SHP77 treated with DMSO at 0.1 percent for 48 hours (cell line): ENCODE measurements around the gene NLGN4X.

Source experiments
- DNase-seq: peaks from one replicate; lab custom pipeline; 2025; lab: John Stamatoyannopoulos, UW

NLGN4X gene

DNA sequence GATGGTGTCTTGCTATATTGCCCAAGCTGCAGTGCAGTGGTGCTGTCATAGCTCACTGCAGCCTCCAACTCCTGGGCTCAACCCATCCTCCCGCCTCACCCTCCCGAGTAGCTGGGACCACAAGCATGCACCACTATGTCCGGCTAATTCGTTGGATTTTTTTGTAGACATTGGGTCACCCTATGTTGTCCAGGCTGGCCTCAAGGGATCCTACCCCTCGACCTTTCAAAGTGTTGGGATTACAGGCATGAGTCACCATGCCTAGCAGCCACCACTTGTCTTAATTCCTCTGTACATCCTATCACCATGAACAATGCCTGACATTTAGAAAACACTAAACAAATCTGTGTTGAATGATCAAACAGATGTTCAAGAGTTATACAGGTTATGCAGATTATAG is 76.7 kb downstream of the NLGN4X start:
- no peak for DNase-seq

DNA sequence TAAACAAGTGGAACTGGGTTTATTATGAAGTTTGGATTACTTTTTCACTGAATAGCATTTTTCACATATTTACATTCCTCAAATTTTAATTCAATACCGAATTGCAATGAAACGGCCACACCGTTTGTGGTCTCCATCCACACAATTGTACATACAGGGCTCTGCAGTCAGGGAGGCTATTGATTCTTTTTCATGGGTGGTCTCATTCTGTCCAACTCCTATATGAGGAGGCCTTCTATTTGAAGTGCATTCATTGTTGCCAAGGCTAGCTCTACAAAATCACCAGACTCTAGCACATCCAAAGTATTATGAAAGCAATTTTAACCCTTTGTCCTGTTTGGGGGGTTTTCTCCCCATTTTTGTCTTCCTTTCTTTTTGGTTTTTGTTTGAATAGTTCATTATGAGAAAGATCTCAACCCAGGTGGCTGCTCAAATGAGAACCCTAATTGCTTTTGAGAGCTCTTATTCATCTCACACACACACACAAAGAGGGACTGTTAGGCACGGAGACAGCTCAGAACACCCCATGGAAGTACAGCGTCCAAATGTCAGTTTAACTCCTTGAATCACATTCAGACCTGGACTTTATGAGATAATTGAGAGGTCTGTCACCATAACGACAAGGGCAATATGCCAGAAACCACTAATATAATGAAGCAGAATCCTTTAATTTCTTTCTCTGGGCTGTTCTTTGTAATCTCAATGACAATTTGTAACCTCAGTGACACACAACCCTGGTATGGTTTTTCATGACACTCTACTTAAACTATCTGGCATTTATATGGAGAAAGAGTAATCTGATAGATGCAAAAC is 79.4 kb downstream of the NLGN4X start:
- DNase-seq = no peak

GRCh38 chrX:6134255-6134654 is 94.4 kb downstream of the NLGN4X start:
- DNase-seq = no peak

DNA sequence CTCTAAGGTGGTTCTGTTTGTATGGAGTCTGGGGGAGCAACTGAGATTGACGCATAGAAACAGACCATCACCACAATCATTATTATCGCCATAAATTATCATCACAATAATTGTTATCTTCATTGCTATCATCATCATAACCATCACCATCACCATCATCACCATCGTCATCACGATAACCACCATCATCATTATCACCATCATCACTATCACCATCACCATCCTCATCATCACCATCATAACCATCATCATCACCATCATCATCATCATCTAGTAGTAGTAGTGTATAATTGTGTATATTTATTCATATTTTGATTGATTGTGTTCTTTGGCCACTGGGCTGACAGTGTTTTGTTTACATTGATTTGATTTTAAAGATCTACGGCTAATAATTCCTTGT is 95.7 kb downstream of the NLGN4X start:
- DNase-seq = no peak

GRCh38 chrX:6131287-6131686 is 97.4 kb downstream of the NLGN4X start:
- DNase-seq = no peak

DNA sequence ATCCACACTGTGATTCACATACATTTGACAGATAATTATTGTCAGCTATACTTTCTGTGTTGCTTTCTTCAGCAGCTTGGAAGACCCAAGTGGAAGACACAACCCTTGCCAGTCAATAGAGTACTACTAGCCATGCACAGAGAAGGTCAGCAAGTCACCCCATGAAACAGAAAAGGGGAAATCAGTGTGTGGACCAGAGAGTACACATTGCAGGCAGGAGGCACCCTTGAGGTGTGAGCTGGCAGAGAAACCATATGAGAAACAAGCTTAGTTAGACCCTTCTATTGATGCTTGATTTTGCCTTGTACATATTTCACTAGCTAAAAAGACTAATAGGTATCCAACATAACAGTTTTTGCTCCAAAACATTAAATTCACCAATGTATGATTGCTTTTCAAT is 99.5 kb downstream of the NLGN4X start:
- no peak for DNase-seq

- no peak for DNase-seq
Observed at GRCh38 chrX:6120329-6120728, 108.3 kb downstream of the NLGN4X start.

- no peak for DNase-seq
Observed at GRCh38 chrX:6095469-6095868, 133.2 kb downstream of the NLGN4X start.

GRCh38 chrX:6074532-6074931 is 154.1 kb downstream of the NLGN4X start:
- no peak for DNase-seq

- DNase-seq = no peak
Observed at GRCh38 chrX:6071731-6072130, 156.9 kb downstream of the NLGN4X start.

GRCh38 chrX:6067600-6067999 is 161.1 kb downstream of the NLGN4X start:
- DNase-seq = no peak

GRCh38 chrX:6053141-6053540 is 175.5 kb downstream of the NLGN4X start:
- no peak for DNase-seq

GRCh38 chrX:6052111-6052745 is 176.4 kb downstream of the NLGN4X start:
- no peak for DNase-seq

DNA sequence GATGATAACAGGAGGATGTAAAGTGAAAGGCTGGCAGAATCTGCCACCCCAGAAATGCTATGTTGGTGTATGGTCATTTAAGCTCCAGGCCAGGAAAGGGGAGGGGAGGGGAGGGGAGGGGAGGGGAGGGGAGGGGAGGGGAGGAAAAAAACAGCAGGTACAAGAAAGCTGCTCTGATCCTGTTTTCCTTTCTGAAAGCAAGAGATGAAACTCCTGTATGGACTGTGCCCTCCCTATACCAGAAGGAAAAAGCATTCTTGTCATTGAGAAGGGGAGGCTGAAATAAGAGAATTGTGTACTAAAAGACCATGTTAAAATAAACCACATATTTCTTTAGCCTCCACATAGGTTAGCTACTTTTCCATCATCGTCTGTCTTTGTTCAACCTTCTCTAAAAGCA is 179.5 kb downstream of the NLGN4X start:
- DNase-seq = no peak

GRCh38 chrX:6041630-6042029 is 187.0 kb downstream of the NLGN4X start:
- DNase-seq = no peak

DNA sequence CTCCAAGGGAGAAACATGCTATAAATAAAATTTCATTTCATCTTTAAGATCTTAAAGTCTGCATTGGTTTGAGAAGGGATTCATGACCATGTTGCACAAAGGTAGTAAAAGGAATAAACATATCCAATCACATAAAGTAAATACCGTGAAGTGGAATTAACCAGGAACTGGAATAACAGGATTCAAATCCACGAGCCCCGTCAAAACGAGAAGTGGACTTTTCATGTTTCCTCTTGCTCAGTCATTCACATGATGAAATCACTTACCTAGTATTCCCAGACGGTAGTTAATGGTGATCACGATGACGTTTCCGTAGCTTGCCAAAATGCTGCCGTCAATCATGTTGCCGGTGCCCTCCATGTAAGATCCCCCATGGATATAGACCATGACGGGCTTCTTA is 199.7 kb downstream of the NLGN4X start:
- no peak for DNase-seq

GRCh38 chrX:6026980-6027379 is 201.7 kb downstream of the NLGN4X start:
- no peak for DNase-seq

GRCh38 chrX:6026429-6026828 is 202.2 kb downstream of the NLGN4X start:
- no peak for DNase-seq

GRCh38 chrX:6024204-6024603 is 204.5 kb downstream of the NLGN4X start:
- DNase-seq = no peak

GRCh38 chrX:6021316-6022091 is 207.2 kb downstream of the NLGN4X start:
- DNase-seq = no peak

GRCh38 chrX:6019076-6019475 is 209.6 kb downstream of the NLGN4X start:
- DNase-seq = no peak

DNA sequence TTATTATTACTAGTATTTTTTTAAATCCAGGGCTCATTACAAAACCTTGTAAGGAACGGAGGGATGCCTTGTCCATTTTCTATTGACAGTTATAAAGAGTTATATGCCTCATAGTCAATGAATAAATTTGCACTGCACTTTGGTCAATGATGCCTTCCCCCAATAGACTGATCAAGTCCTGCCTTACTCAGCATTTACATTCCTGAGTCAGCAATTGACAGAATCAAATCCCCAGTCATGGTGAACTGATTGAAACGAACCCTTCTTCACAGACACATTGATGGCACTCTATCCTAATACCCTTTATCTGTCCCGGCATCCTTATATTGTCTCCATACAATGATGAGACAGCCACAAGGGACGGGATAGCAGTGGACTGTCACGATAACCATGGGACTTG is 213.2 kb downstream of the NLGN4X start:
- DNase-seq = no peak

DNA sequence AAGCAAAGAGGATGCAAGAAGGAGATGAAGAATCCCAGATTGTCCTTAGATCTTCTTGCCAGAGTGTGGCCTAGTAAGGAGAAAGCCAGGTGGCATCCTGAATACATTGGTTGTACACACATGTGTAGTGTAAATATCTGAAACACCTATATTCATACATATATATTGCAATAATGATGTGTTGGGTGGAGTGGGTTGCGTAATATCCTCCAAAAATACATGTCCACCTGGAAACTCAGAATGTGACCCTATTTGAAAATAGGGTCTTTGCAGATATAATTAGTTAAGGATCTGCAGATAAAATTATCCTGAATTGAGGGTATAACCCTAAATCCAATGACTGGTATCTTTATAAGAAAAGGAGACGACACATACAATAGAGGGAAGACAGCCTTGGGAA is 216.3 kb downstream of the NLGN4X start:
- no peak for DNase-seq
